ENCODE measurements around the gene R3HDM2. TPM values are rescaled to one million over a fixed set of nuclear protein-coding genes. Genes with fewer than 3 reads are reported as not detected.
"Not testable (repeated sequence)": the region's sequence is repeated elsewhere in the genome, so short reads cannot be mapped to it uniquely, and the experiment has no call there.

R3HDM2 gene
- total and polyA plus RNA-seq, 2 experiments from 2014 or later: 13.4 to 28.7 TPM

DNA sequence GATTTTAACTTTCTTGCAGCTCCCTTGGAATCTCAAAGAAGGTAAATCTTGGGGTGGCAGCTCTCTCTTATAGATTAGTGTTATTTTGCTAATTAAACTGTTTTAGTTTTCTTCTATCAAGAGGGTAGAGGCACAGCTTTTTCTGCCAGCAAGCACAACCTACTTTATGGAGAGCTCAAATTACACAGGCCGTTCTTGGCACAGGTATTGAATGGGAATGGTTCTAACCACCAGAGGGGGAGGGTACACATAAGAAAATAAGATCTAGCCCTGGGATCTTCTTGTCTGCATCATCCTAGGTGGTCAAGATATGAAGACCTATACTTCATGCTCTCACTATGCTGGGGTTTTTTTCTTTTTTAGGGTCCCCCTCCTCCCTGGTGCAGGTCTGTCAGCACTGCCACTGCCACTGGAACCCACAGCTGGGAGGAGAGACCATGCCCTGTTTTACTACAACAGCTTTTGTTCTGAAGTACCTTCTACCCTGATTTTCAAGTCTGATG lies 131.3 kb downstream of the R3HDM2 start:
- 54% methylated on average over 1 of the region's 1 CpG for WGBS (ENCODE audit: low lambda C conversion rate, missing lambda C conversion rate)

DNA sequence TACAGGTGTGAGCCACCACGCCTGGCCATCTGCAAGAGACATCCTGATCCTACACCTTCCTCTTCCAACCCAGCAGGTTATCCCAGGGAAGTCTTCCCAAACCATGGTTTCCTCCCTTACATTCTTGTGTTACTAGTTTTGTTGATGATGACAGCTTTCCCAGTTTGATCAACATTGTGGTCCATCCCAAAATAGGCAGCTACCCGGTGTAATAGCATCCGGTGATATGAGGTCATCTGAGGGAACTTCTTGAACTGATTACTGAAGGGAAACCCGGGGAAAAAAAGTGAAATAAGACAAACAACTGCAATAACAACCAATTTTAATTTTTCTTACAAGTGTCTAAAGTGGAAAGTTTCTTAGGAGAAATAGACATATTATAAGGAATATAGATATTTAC lies 134.6 kb downstream of the R3HDM2 start:
- no peak overlapping the region for H2AFZ ChIP-seq
- no peaks in the 10 kb centered on the region for H3K27me3 ChIP-seq
- H3K79me2 ChIP-seq: no peaks in the 10 kb centered on the region
- H3K4me3 ChIP-seq: no peak overlapping the region
- H4K20me1 ChIP-seq (ENCODE audit: insufficient read depth, poor library complexity, severe bottlenecking): no peaks in the 10 kb centered on the region
- TF ChIP-seq EZH2phosphoT487 (IDR thresholded peaks at IDR 0.05; ENCODE audit: low read depth, severe bottlenecking, unreplicated experiment) (no peak), EZH2 (IDR thresholded peaks at IDR 0.05; ENCODE audit: borderline replicate concordance) (no peak)
- TF ChIP-seq, protein P1, sequence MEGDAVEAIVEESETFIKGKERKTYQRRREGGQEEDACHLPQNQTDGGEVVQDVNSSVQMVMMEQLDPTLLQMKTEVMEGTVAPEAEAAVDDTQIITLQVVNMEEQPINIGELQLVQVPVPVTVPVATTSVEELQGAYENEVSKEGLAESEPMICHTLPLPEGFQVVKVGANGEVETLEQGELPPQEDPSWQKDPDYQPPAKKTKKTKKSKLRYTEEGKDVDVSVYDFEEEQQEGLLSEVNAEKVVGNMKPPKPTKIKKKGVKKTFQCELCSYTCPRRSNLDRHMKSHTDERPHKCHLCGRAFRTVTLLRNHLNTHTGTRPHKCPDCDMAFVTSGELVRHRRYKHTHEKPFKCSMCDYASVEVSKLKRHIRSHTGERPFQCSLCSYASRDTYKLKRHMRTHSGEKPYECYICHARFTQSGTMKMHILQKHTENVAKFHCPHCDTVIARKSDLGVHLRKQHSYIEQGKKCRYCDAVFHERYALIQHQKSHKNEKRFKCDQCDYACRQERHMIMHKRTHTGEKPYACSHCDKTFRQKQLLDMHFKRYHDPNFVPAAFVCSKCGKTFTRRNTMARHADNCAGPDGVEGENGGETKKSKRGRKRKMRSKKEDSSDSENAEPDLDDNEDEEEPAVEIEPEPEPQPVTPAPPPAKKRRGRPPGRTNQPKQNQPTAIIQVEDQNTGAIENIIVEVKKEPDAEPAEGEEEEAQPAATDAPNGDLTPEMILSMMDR (IDR thresholded peaks at IDR 0.05; ENCODE audit: poor library complexity): no peak
- 99% methylated on average over 4 of the region's 4 CpGs for WGBS (ENCODE audit: low lambda C conversion rate, missing lambda C conversion rate)
- DNase-seq (ENCODE audit: low spot score): no peak
- H3K4me2 ChIP-seq: no peak overlapping the region
- no peaks in the 10 kb centered on the region for H3K9me2 ChIP-seq (replicated peaks; ENCODE audit: insufficient read depth)
- no peak overlapping the region for H3K27ac ChIP-seq
- no peaks in the 10 kb centered on the region for H3K36me3 ChIP-seq (replicated peaks; ENCODE audit: insufficient read depth, low read depth)
- no peaks in the 10 kb centered on the region for H3K9me3 ChIP-seq (ENCODE audit: low read depth)
- no peaks in the 10 kb centered on the region for H3K4me1 ChIP-seq (ENCODE audit: insufficient read depth)

More for the DNA sequence above, 131.3 kb downstream of the R3HDM2 start:
- Histone ChIP-seq H3K4me3 (no peak overlapping the region), H3K9me3 (ENCODE audit: low read depth) (no peaks in the 10 kb centered on the region), H2AFZ (no peak overlapping the region), H3K27ac (no peak overlapping the region), H4K20me1 (ENCODE audit: insufficient read depth, poor library complexity, severe bottlenecking) (no peaks in the 10 kb centered on the region), H3K27me3 (no peaks in the 10 kb centered on the region), H3K36me3 (replicated peaks; ENCODE audit: insufficient read depth, low read depth) (no peaks in the 10 kb centered on the region), H3K4me2 (no peak overlapping the region), H3K4me1 (ENCODE audit: insufficient read depth) (no peaks in the 10 kb centered on the region), H3K79me2 (no peaks in the 10 kb centered on the region), H3K9me2 (replicated peaks; ENCODE audit: insufficient read depth) (no peaks in the 10 kb centered on the region)
- TF ChIP-seq, protein P1 (IDR thresholded peaks at IDR 0.05; ENCODE audit: poor library complexity): no peak
- TF ChIP-seq EZH2 (IDR thresholded peaks at IDR 0.05; ENCODE audit: borderline replicate concordance) (no peak), EZH2phosphoT487 (IDR thresholded peaks at IDR 0.05; ENCODE audit: low read depth, severe bottlenecking, unreplicated experiment) (no peak)
- DNase-seq (ENCODE audit: low spot score): no peak

DNA sequence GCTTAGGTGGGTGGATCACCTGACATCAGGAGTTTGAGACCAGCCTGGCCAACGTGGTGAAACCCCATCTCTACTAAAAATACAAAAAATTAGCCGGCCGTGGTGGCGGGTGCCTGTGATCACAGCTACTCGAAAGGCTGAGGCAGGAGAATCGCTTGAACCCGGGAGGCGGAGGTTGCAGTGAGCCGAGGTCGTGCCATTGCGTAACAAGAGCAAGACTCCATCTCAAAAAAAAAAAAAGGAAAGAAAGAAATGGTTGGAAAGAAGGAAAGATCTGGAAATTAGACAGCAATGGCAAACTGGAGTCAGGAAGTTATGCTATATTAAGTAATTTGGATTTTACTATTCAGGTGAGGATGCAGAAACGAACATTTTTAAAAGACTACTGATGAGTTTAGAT lies 148.8 kb downstream of the R3HDM2 start:
- DNase-seq (ENCODE audit: low spot score); H3K36me3 ChIP-seq (replicated peaks; ENCODE audit: insufficient read depth, low read depth); H3K27me3 ChIP-seq; H3K79me2 ChIP-seq; H3K9me2 ChIP-seq (replicated peaks; ENCODE audit: insufficient read depth); H2AFZ ChIP-seq; H3K27ac ChIP-seq; H3K9me3 ChIP-seq (ENCODE audit: low read depth); H4K20me1 ChIP-seq (ENCODE audit: insufficient read depth, poor library complexity, severe bottlenecking); H3K4me2 ChIP-seq; H3K4me3 ChIP-seq: not testable (repeated sequence)
- peaks cover 13% of the 10 kb centered on the region for H3K4me1 ChIP-seq (ENCODE audit: insufficient read depth)
- WGBS (ENCODE audit: low lambda C conversion rate, missing lambda C conversion rate): 95% methylated on average over 12 of the region's 12 CpGs

DNA sequence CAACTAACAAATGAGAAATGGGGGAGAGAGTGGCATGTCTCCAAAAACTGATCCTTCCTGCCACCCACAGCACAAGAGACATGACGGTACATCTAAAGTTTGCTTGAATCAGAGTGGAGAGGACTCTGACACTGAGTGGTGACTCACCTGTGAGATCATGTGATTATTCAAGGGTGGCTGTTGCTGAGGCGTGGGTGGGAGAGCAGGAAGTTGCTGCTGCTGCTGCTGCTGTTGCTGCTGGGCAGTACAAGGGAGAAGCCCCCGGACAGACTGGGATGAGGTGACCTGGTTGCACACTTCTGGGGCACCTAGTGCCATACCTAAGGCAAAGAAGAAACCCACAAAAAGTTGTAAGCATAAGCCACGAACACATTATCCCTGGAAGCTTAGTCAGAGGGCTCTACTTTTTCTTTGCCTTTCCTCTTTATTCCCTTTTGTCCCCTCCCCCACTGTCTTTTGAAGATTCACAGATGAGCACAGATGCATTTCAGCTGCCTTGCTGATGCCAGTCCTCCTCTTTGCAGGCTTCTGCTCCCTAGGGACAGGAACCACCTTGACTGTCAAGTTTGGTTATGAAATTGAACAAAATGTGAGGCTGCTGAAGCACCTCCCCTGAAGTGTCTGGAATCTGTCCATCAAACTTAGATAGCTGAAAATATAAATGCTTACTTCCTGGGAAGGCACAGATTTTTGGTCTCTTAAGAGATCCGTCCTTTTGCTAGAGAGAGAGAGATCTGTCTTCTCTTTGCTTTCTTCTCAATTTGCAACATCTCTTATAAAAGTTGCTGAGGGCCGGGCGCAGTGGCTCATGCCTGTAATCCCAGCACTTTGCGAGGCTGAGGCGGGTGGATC lies 150.4 kb downstream of the R3HDM2 start:
- no peak overlapping the region for H3K4me3 ChIP-seq
- peak; percentile 88 for DNase-seq (ENCODE audit: low spot score)
- 55% methylated on average over 9 of the region's 9 CpGs for WGBS (ENCODE audit: low lambda C conversion rate, missing lambda C conversion rate)
- no peaks in the 10 kb centered on the region for H3K9me2 ChIP-seq (replicated peaks; ENCODE audit: insufficient read depth)
- H2AFZ ChIP-seq: no peak overlapping the region
- no peaks in the 10 kb centered on the region for H4K20me1 ChIP-seq (ENCODE audit: insufficient read depth, poor library complexity, severe bottlenecking)
- no peaks in the 10 kb centered on the region for H3K36me3 ChIP-seq (replicated peaks; ENCODE audit: insufficient read depth, low read depth)
- H3K9me3 ChIP-seq (ENCODE audit: low read depth): no peaks in the 10 kb centered on the region
- H3K4me2 ChIP-seq: peak overlapping the region; percentile 59
- H3K27me3 ChIP-seq: no peaks in the 10 kb centered on the region
- H3K4me1 ChIP-seq (ENCODE audit: insufficient read depth): peaks cover 13% of the 10 kb centered on the region
- TF ChIP-seq EZH2 (IDR thresholded peaks at IDR 0.05; ENCODE audit: borderline replicate concordance): no peak
- TF ChIP-seq EZH2phosphoT487 (IDR thresholded peaks at IDR 0.05; ENCODE audit: low read depth, severe bottlenecking, unreplicated experiment): no peak
- TF ChIP-seq, protein P1 (IDR thresholded peaks at IDR 0.05; ENCODE audit: poor library complexity): no peak
- no peaks in the 10 kb centered on the region for H3K79me2 ChIP-seq
- H3K27ac ChIP-seq: peak overlapping the region; percentile 88
